HK-2 (cell line): ENCODE results near the gene RAI1.
"Not testable (repeated sequence)": the region's sequence is repeated elsewhere in the genome, so short reads cannot be mapped to it uniquely, and the experiment has no call there.

Experiments used
- DNase-seq: peaks from one replicate; pipeline ENCODE4 v3.0.0-alpha.2; 2018; ENCODE audit not compliant: unreplicated experiment

Gene RAI1

GRCh38 chr17:17679748-17680147 lies 1.5 kb upstream of the RAI1 start:
- no peak for DNase-seq

- no peak for DNase-seq
These were observed 626 bp upstream of the RAI1 start for GRCh38 chr17:17680477-17681186.

- peak; percentile 42 for DNase-seq
These were observed 560 bp downstream of the RAI1 start for GRCh38 chr17:17681744-17682292.

- DNase-seq: peak; percentile 59
These were observed 1.1 kb downstream of the RAI1 start for GRCh38 chr17:17682293-17682736.

GRCh38 chr17:17682737-17683680 lies 1.8 kb downstream of the RAI1 start:
- peak; percentile 66 for DNase-seq

GRCh38 chr17:17683710-17684365 lies 2.6 kb downstream of the RAI1 start:
- DNase-seq: no peak

- no peak for DNase-seq
These were observed 3.9 kb downstream of the RAI1 start for GRCh38 chr17:17684906-17685774.

GRCh38 chr17:17685775-17686291 lies 4.6 kb downstream of the RAI1 start:
- peak; percentile 72 for DNase-seq

- no peak for DNase-seq
These were observed 8.1 kb downstream of the RAI1 start for GRCh38 chr17:17689312-17689711.

GRCh38 chr17:17690233-17690632 lies 9.0 kb downstream of the RAI1 start:
- not testable (repeated sequence) for DNase-seq

GRCh38 chr17:17691468-17692263 lies 10.4 kb downstream of the RAI1 start:
- no peak for DNase-seq

- DNase-seq: no peak
These were observed 11.3 kb downstream of the RAI1 start for GRCh38 chr17:17692353-17693252.

- DNase-seq: peak; percentile 68
These were observed 12.3 kb downstream of the RAI1 start for GRCh38 chr17:17693253-17694168.

GRCh38 chr17:17694169-17695081 lies 13.2 kb downstream of the RAI1 start:
- peak; percentile 79 for DNase-seq

- no peak for DNase-seq
These were observed 14.8 kb downstream of the RAI1 start for GRCh38 chr17:17696085-17696484.

GRCh38 chr17:17696882-17697633 lies 15.8 kb downstream of the RAI1 start:
- no peak for DNase-seq
